ENCODE results near the gene SLC35F1. TPM values are rescaled to one million over a fixed set of nuclear protein-coding genes. Genes with fewer than 3 reads are reported as not detected.

The SLC35F1 gene
- total RNA-seq, 2 experiments from 2014 or later, result 0.09 TPM

DNA sequence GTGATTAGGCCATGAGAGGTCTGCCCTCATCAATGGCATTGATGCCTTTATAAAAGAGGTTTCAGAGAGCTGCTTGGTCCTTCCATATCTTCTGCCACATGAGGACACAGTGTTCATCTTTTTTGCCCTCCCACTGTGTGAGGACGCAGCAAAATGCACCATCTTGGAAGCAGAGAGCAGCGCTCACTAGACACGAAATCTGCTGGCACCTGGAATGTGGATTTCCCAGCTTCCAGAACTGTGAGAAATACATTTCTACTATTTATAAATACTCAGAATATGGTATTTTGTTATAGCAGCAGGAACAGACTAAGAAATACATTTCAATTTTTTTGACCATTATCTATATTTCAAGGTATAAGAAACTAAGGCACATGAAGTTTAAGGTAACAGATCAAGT lies 24.9 kb downstream of the SLC35F1 start:
- intact Hi-C loops (cut with micrococcal nuclease), result no loop called here
- POLR2A ChIA-PET, result interaction anchor here (1.4 kb wide), 1 partner anchor 11 kb away, joined by 3 read pairs; no protein-coding TSS in a partner anchor
- CTCF ChIA-PET, result no interaction called here
- Mint-ChIP-seq H3K36me3 (ENCODE audit: low read depth) (no peaks in the 10 kb centered on the region), H3K27me3 (peaks cover 6% of the 10 kb centered on the region), H3K9me3 (peaks cover 9% of the 10 kb centered on the region), H3K27ac (no peak overlapping the region), H3K4me3 (no peak overlapping the region), H3K4me1 (ENCODE audit: low read depth) (no peaks in the 10 kb centered on the region)
- no peak for ATAC-seq
- TF ChIP-seq, protein P1, sequence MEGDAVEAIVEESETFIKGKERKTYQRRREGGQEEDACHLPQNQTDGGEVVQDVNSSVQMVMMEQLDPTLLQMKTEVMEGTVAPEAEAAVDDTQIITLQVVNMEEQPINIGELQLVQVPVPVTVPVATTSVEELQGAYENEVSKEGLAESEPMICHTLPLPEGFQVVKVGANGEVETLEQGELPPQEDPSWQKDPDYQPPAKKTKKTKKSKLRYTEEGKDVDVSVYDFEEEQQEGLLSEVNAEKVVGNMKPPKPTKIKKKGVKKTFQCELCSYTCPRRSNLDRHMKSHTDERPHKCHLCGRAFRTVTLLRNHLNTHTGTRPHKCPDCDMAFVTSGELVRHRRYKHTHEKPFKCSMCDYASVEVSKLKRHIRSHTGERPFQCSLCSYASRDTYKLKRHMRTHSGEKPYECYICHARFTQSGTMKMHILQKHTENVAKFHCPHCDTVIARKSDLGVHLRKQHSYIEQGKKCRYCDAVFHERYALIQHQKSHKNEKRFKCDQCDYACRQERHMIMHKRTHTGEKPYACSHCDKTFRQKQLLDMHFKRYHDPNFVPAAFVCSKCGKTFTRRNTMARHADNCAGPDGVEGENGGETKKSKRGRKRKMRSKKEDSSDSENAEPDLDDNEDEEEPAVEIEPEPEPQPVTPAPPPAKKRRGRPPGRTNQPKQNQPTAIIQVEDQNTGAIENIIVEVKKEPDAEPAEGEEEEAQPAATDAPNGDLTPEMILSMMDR (IDR thresholded peaks at IDR 0.05), result no peak
- DNase-seq, result no peak

DNA sequence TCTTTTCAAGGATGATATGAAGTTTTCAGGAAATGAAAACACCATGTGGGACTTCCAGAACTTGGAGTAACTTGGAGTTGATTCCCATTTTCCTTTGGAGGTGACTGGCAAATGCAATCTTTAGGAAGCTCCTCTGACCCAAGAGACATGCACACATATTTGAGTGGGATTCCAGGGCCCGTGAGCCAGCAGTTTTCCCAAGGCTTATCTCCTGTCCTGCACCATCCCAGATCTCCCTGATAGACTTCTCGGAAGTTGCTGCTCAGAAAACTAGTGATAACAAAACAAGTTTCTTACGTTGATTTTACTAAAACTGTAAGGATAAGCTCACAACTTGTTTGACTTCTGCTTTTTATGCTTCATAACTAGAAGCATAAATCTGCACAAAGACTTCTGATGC lies 25.6 kb downstream of the SLC35F1 start:
- peaks cover 8% of the 10 kb centered on the region for H3K9me3 Mint-ChIP-seq
- ChIA-PET POLR2A (interaction anchor here (1.4 kb wide), 1 partner anchor 12 kb away, joined by 3 read pairs; no protein-coding TSS in a partner anchor), CTCF (no interaction called here)
- H3K36me3 Mint-ChIP-seq (ENCODE audit: low read depth), result no peaks in the 10 kb centered on the region
- no peak overlapping the region for H3K27ac Mint-ChIP-seq
- intact Hi-C loops (cut with micrococcal nuclease), result no loop called here
- H3K4me3 Mint-ChIP-seq, result no peak overlapping the region
- ATAC-seq, result no peak
- no peak for DNase-seq
- H3K27me3 Mint-ChIP-seq, result peaks cover 3% of the 10 kb centered on the region
- TF ChIP-seq, protein P1 (IDR thresholded peaks at IDR 0.05), result no peak
- no peaks in the 10 kb centered on the region for H3K4me1 Mint-ChIP-seq (ENCODE audit: low read depth)

DNA sequence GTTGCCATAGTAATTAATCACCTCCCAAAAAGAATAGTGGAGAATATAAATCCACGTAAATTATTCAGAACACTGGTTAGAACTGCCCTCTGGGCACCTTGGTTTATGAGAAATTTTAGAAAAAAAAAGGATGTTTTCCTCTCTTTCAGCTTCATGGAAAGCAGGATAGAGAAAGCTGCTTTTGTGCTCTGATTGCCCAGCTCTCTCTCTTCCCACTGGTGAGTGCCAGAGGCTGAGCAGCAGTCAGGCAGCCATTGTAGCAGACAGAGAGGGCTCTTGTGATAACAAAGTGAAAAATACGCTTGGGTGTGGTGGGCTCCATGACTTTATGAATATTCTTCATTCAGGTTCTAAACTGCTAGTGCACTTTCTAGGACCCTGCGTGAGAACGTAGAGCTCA lies 26.4 kb downstream of the SLC35F1 start:
- Mint-ChIP-seq H3K4me1 (ENCODE audit: low read depth) (no peaks in the 10 kb centered on the region), H3K27me3 (peaks cover 3% of the 10 kb centered on the region), H3K36me3 (ENCODE audit: low read depth) (no peaks in the 10 kb centered on the region), H3K9me3 (peaks cover 8% of the 10 kb centered on the region), H3K4me3 (no peak overlapping the region), H3K27ac (no peak overlapping the region)
- DNase-seq (no peak), ATAC-seq (no peak)
- CTCF ChIA-PET, result no interaction called here
- TF ChIP-seq, protein P1 (IDR thresholded peaks at IDR 0.05), result no peak
- intact Hi-C loops (cut with micrococcal nuclease), result no loop called here
- POLR2A ChIA-PET, result interaction anchor here (1.4 kb wide), 1 partner anchor 13 kb away, joined by 3 read pairs; no protein-coding TSS in a partner anchor

DNA sequence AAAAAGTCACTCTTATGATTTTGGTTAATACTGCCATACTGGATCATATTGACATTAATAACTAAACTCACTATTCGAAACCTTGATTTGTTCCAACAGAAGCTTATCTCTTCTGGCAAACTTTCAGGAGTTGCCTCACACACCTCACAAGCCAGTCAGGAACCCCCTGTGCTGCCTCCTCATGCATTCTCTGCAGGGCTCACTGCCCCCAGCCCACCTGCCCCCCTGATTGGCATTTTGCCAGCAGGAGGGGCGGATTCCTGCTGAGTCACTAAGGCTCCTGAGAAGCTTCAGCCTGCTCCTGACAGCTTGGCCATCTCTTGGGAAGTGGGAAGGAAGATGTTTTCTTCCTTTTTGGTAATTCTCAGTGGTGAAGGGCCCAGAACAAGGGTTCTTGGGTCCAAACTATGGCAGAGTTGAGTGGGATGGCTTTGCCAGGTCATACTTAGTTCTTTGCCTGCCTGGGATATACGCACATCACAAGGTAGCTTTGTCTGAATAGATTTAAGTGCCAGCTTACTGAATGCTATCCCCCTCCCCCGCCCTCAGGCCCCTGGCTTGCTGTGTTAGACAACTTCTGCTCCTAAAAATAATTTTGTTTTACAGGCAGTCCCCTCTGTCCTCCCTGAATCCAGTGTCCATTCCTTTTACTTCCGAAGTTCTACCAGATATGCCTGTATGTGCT lies 31.4 kb downstream of the SLC35F1 start:
- H3K27ac Mint-ChIP-seq, result no peak overlapping the region
- peaks cover 11% of the 10 kb centered on the region for H3K27me3 Mint-ChIP-seq
- no peaks in the 10 kb centered on the region for H3K36me3 Mint-ChIP-seq (ENCODE audit: low read depth)
- POLR2A ChIA-PET, result no interaction called here
- no peaks in the 10 kb centered on the region for H3K9me3 Mint-ChIP-seq
- ATAC-seq, result no peak
- CTCF ChIA-PET, result no interaction called here
- no peak overlapping the region for H3K4me3 Mint-ChIP-seq
- no peak for DNase-seq
- TF ChIP-seq, protein P1 (IDR thresholded peaks at IDR 0.05), result no peak
- intact Hi-C loops (cut with micrococcal nuclease), result no loop called here
- H3K4me1 Mint-ChIP-seq (ENCODE audit: low read depth), result no peaks in the 10 kb centered on the region

DNA sequence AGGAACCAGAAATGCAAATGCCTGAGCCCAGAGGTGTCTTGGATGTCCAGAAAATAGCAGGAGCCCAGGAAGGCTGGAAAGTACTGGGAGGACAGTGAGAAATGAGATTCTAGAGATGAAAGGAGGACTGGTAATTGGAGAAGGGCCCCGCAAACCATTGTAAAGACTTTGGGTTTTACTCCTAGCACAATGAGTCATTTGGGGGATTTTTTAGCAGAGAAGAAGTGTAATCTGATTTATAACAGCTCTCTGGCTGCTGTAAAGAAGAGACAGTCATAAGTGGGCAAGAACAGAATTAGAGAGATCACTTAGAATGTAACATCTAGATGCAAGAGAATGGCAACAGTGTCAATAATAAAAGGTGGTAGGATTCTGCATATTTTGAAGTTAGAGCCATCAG lies 40.2 kb downstream of the SLC35F1 start:
- intact Hi-C loops (cut with micrococcal nuclease), result no loop called here
- no peak for ATAC-seq
- peaks cover 18% of the 10 kb centered on the region for H3K27me3 Mint-ChIP-seq
- no peaks in the 10 kb centered on the region for H3K36me3 Mint-ChIP-seq (ENCODE audit: low read depth)
- CTCF ChIA-PET, result interaction anchor here (1.4 kb wide), 1 partner anchor 112 kb away, joined by 3 read pairs; no protein-coding TSS in a partner anchor
- POLR2A ChIA-PET, result no interaction called here
- TF ChIP-seq, protein P1 (IDR thresholded peaks at IDR 0.05), result no peak
- H3K9me3 Mint-ChIP-seq, result no peaks in the 10 kb centered on the region
- H3K27ac Mint-ChIP-seq, result no peak overlapping the region
- no peak for DNase-seq
- no peaks in the 10 kb centered on the region for H3K4me1 Mint-ChIP-seq (ENCODE audit: low read depth)
- no peak overlapping the region for H3K4me3 Mint-ChIP-seq

Data from activated CD8-positive, alpha-beta T cell treated with anti-CD3 and anti-CD28 coated beads for 36 hours (primary cell).